Activated CD8-positive, alpha-beta T cell treated with anti-CD3 and anti-CD28 coated beads for 36 hours (primary cell): Measurements from ENCODE around the gene SMURF2. TPM values are rescaled to one million over a fixed set of nuclear protein-coding genes. Genes with fewer than 3 reads are reported as not detected.

Experiments
- ATAC-seq: fragments of 200-7000 bp; cut with Tn5 transposase; one replicate; pipeline ENCODE4 v1.10.0; 2021; ENCODE audit warnings: mild to moderate bottlenecking, moderate library complexity
- CTCF ChIA-PET: fragments of 350-600 bp; sonication (Branson Sonifier 250); formaldehyde crosslinking; loops from one replicate; lab custom pipeline; 2021; ENCODE audit warnings: antibody characterized with exemption; lab: Charles Lee
- POLR2A ChIA-PET: fragments of 350-600 bp; sonication (Branson Sonifier 250); formaldehyde crosslinking; loops from one replicate; lab custom pipeline; 2021; ENCODE audit warnings: antibody characterized with exemption; lab: Charles Lee
- DNase-seq: peaks from one replicate; pipeline ENCODE4 v3.0.0-alpha.2; 2020
- H3K27ac Mint-ChIP-seq: one replicate; pipeline ENCODE4 v1.8.0; 2021; ENCODE audit warnings: mild to moderate bottlenecking, mixed read lengths
- H3K27me3 Mint-ChIP-seq: one replicate; pipeline ENCODE4 v1.8.0; 2021; ENCODE audit warnings: mixed read lengths
- H3K36me3 Mint-ChIP-seq: one replicate; pipeline ENCODE4 v1.8.0; 2021; ENCODE audit warnings: low read depth, mixed read lengths
- H3K4me1 Mint-ChIP-seq: one replicate; pipeline ENCODE4 v1.8.0; 2021; ENCODE audit warnings: low read depth, mixed read lengths
- H3K4me3 Mint-ChIP-seq: one replicate; pipeline ENCODE4 v1.8.0; 2021; ENCODE audit warnings: mild to moderate bottlenecking, moderate library complexity, mixed read lengths
- H3K9me3 Mint-ChIP-seq: one replicate; pipeline ENCODE4 v1.8.0; 2021; ENCODE audit warnings: mixed read lengths
- intact Hi-C: fragments of 100-400 bp; cut with micrococcal nuclease; formaldehyde crosslinking; loops from one replicate; pipeline ENCODE4 v1.10.0; 2022
- total RNA-seq, 2 experiments: library from RNA; stranded (reverse); gene quantifications; one replicate each; pipeline ENCODE4 v1.2.3, GENCODE V29; 2021
- TF ChIP-seq, protein P1 (sequence below): fragments of 200-600 bp; IDR thresholded peaks from one replicate; pipeline ENCODE4 v1.8.0; 2022; ENCODE audit warnings: antibody characterized with exemption, mild to moderate bottlenecking

SMURF2 gene
- total RNA-seq, 2 experiments from 2014 or later, result 13.8 to 13.9 TPM

DNA sequence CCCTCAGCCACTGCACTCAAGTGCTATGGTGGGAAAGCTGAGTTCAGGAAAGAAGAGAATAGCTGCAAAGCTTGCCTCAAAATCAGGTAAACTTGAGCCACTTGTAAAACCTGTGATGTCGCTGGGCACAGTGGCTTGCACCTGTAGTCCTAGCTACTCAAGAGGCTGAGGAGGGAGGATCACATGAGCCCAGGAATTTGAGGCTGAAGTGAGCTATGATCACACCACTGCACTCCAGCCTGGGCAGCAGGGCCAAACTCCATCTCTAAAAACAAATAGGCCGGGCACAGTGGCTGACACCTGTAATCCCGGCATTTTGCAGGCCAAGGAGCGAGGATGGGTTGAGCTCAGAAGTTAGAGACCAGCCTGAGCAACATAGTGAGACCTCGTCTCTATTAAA lies 26.4 kb upstream of the SMURF2 start:
- CTCF ChIA-PET, result interaction anchor here (0.9 kb wide), 1 partner anchor 20 kb away, joined by 3 read pairs; no protein-coding TSS in a partner anchor
- Mint-ChIP-seq H3K4me1 (no peaks in the 10 kb centered on the region), H3K27me3 (no peaks in the 10 kb centered on the region), H3K27ac (no peak overlapping the region), H3K4me3 (no peak overlapping the region), H3K36me3 (no peaks in the 10 kb centered on the region), H3K9me3 (no peaks in the 10 kb centered on the region)
- DNase-seq (no peak), ATAC-seq (no peak)
- TF ChIP-seq, protein P1, sequence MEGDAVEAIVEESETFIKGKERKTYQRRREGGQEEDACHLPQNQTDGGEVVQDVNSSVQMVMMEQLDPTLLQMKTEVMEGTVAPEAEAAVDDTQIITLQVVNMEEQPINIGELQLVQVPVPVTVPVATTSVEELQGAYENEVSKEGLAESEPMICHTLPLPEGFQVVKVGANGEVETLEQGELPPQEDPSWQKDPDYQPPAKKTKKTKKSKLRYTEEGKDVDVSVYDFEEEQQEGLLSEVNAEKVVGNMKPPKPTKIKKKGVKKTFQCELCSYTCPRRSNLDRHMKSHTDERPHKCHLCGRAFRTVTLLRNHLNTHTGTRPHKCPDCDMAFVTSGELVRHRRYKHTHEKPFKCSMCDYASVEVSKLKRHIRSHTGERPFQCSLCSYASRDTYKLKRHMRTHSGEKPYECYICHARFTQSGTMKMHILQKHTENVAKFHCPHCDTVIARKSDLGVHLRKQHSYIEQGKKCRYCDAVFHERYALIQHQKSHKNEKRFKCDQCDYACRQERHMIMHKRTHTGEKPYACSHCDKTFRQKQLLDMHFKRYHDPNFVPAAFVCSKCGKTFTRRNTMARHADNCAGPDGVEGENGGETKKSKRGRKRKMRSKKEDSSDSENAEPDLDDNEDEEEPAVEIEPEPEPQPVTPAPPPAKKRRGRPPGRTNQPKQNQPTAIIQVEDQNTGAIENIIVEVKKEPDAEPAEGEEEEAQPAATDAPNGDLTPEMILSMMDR, result no peak
- intact Hi-C loops, result no loop called here
- POLR2A ChIA-PET, result no interaction called here

DNA sequence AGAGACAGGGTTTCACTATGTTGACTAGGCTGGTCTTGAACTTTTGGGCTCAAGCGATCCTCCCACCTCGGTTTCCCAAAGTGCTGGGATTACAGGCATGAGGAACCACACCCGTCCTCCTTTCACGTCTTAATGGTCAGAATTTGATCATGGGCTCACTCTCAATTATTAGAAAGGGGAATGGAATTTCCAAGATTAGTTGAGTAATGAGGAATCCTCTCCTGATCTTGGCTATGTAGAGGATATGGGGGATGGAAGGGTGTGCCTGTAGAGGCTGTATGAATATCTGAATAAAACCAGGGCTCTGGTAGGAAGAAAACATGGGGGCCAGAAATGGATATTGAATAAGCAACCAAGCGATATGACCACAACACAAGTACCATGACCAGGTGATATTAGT lies 25.9 kb upstream of the SMURF2 start:
- intact Hi-C loops, result no loop called here

GRCh38 chr17:64687376-64687775 lies 25.3 kb upstream of the SMURF2 start:
- CTCF ChIA-PET, result interaction anchor here (1.4 kb wide), 1 partner anchor 11 kb away, joined by 5 read pairs; no protein-coding TSS in a partner anchor

More for the DNA sequence above, 25.9 kb upstream of the SMURF2 start:
- CTCF ChIA-PET, result no interaction called here
- Mint-ChIP-seq H3K27ac (no peak overlapping the region), H3K27me3 (no peaks in the 10 kb centered on the region), H3K4me3 (no peak overlapping the region), H3K36me3 (no peaks in the 10 kb centered on the region), H3K4me1 (no peaks in the 10 kb centered on the region), H3K9me3 (no peaks in the 10 kb centered on the region)
- DNase-seq (no peak), ATAC-seq (no peak)
- TF ChIP-seq, protein P1, result no peak
- POLR2A ChIA-PET, result no interaction called here

DNA sequence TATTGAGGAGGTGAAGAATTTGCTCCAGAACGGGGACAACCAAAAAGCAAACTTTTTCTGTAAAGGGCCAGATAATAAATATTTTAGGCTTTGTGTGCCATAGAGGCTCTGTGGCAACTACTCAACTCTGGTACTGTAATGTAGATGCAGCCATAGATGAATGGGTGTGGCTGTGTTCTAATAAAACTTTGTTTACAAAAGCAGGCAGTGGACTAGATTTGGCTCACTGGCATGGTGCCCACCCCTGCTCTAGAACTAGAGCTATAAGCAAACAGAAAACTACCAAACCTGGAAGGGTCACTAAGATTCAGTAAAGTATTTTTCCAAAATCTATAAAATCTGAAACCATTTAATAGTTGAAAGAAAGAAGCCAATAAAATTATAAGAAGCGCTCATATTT lies 24.6 kb upstream of the SMURF2 start:
- ATAC-seq, result no peak
- Mint-ChIP-seq H3K36me3 (no peaks in the 10 kb centered on the region), H3K4me3 (no peak overlapping the region), H3K27me3 (no peaks in the 10 kb centered on the region), H3K27ac (no peak overlapping the region), H3K9me3 (no peaks in the 10 kb centered on the region), H3K4me1 (no peaks in the 10 kb centered on the region)
- TF ChIP-seq, protein P1, result no peak
- ChIA-PET POLR2A (no interaction called here), CTCF (interaction anchor here (0.8 to 1.4 kb wide), 2 partner anchors 11 to 50 kb away, joined by 4 to 5 read pairs; no protein-coding TSS in a partner anchor)
- intact Hi-C loops, result no loop called here
- DNase-seq, result no peak

More at GRCh38 chr17:64687376-64687775, 25.3 kb upstream of the SMURF2 start:
- intact Hi-C loops, result no loop called here
- POLR2A ChIA-PET, result no interaction called here
- no peaks in the 10 kb centered on the region for H3K4me1 Mint-ChIP-seq
- no peak for DNase-seq
- H3K9me3 Mint-ChIP-seq, result no peaks in the 10 kb centered on the region
- no peak overlapping the region for H3K27ac Mint-ChIP-seq
- TF ChIP-seq, protein P1, result no peak
- no peak for ATAC-seq
- H3K4me3 Mint-ChIP-seq, result no peak overlapping the region
- H3K36me3 Mint-ChIP-seq, result no peaks in the 10 kb centered on the region
- H3K27me3 Mint-ChIP-seq, result no peaks in the 10 kb centered on the region

- Mint-ChIP-seq H3K36me3 (no peaks in the 10 kb centered on the region), H3K4me1 (no peaks in the 10 kb centered on the region), H3K27ac (no peak overlapping the region), H3K9me3 (no peaks in the 10 kb centered on the region), H3K27me3 (no peaks in the 10 kb centered on the region), H3K4me3 (no peak overlapping the region)
- ChIA-PET POLR2A (interaction anchor here (0.5 kb wide), 1 partner anchor 20 kb away, joined by 3 read pairs; no protein-coding TSS in a partner anchor), CTCF (interaction anchor here (0.8 to 1.4 kb wide), 2 partner anchors 12 to 51 kb away, joined by 4 to 5 read pairs; no protein-coding TSS in a partner anchor)
- DNase-seq, result no peak
- intact Hi-C loops, result no loop called here
- TF ChIP-seq, protein P1, result no peak
- no peak for ATAC-seq
Measured at GRCh38 chr17:64685705-64686104, 23.6 kb upstream of the SMURF2 start.
